Activated CD8-positive, alpha-beta memory T cell treated with anti-CD3 and anti-CD28 coated beads for 24 hours (primary cell): ENCODE results near the gene NOS3.
"Not testable (repeated sequence)": the region's sequence is repeated elsewhere in the genome, so short reads cannot be mapped to it uniquely, and the experiment has no call there.

Experiments used
- DNase-seq: peaks from one replicate; pipeline ENCODE4 v3.0.0-alpha.2; 2020

NOS3 gene

DNA sequence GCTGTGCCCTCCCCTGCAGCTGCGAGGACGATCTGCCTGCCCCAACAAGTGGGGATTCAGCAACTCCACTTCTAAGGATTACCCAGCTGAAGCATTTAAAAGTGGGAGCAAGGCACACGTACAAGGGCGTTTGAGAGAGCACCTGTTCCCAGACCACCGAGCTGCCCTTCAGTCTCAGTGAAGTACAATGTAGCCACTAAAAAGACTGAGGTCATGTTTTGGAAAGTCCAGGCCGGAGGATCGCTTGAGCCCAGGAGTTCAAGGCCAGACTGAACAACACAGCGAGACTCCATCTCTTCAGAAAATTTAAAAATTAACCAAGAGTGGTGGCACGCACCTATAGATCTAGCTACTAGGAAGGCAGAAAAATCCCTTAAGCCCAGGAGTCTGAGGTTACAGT, 14.7 kb downstream of the NOS3 start:
- no peak for DNase-seq

DNA sequence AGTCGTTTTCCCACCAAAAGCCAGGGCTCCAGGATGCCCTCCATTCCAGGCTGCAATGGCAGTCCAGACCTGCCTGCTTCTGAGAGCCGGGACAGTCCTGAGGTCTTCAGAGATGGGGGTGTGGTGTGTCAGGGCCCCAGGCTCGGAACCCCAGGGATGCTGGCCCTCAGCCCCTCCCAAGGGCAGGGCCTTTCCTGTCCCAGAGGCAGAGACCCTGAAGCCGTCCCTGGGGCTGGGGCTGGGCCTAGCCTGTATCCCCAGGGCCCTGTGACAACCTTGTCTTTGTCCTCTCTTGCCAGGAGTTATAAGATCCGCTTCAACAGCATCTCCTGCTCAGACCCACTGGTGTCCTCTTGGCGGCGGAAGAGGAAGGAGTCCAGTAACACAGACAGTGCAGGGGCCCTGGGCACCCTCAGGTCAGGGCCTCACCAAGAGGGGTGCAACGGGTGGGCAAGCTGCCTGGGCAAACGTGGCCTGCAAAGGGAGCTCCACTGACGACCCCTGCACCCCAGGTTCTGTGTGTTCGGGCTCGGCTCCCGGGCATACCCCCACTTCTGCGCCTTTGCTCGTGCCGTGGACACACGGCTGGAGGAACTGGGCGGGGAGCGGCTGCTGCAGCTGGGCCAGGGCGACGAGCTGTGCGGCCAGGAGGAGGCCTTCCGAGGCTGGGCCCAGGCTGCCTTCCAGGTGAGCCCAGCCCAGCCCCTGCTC, 15.9 kb downstream of the NOS3 start:
- no peak for DNase-seq

DNA sequence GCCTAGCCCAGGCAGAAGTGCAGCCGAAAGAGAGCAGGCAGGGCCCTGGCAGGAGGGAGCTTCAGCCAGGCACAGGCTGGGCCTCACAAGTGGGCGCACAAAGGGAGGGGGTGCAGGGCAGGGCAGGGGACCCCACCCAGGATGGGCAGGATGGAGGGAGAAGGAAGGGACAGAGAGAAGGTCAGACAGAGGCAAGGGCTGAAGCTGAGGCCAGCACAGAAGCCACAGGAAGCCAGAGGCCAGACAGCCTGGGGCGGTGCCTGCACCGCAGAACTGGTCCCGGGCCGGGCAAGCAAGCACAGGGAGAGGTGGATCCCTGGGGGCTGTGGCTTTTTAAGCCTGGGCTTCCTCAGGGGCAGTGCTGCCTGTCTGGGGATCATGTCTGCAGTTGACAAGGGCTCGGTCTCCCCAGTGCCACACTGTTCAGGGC, 16.7 kb downstream of the NOS3 start:
- no peak for DNase-seq

DNA sequence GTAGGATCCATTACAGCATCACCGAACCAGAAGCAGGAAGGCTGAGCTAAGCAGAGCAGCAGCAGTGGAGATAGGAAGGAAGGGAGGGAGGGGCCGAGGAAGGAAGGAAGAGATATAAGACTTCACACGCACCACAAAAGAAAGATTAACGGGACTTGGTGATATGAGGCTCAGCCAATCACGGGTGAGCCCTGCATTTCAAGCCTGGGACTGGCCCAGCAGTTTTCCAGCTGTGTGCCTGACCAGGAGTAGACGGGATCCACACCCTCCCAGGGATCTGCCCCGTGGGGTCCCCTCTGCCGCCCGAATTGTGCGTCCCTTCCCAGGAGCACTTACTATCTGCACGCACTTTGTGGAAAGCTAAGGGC, 17.3 kb downstream of the NOS3 start:
- no peak for DNase-seq

DNA sequence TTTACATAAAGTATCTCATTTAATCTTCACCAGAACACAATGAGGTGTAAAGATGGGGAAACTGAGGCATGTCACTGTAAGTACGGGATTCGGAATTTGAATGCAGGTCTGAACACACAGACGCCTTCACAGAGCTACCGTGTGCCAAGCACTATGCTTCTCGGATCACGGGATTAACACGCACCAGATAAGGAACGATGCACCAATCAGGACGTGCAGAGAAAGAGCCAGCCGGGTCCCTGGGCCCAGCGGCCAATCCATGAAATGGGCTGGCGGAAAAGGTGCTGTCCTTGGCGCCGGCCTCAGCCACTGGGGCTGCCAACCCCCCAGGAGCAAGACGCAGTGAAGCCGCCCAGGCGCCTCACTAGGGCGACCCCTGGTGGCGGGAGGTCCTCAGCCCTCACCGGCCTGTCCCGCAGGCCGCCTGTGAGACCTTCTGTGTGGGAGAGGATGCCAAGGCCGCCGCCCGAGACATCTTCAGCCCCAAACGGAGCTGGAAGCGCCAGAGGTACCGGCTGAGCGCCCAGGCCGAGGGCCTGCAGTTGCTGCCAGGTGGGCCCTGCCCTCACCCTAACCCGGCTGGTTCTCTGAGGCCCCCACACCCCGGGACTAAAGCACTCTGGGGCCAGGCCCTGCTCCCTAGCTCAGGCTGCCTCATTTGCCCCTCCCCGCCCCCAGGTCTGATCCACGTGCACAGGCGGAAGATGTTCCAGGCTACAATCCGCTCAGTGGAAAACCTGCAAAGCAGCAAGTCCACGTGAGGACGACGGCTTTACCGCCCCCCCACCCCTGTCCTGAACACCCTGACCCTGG, 17.9 kb downstream of the NOS3 start:
- peak; percentile 93 for DNase-seq

DNA sequence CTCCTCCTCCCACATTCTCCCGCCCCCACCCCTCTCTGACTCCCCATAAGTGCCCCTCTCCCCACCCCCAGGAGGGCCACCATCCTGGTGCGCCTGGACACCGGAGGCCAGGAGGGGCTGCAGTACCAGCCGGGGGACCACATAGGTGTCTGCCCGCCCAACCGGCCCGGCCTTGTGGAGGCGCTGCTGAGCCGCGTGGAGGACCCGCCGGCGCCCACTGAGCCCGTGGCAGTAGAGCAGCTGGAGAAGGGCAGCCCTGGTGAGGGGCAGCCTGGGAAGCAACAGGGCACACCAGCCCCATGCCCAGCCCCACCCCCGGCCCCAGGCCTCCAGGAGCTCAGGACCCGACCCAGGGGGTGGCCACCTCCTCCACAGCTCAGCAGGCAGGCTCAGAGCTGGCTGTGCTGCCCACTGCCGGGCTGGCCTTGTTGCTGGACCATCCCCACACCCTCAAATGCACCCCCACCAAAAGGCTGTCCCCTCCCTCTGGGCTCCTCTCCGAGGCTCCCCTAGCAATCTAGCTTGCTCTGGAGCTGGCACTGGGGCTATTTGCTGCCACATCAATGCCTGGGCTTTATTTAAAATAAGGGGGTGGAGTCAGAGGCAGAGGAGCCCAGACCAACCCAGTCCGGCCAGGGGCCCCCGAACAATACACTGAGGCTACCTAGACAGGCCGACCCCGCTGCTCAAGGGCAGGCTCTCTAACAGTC, 18.7 kb downstream of the NOS3 start:
- DNase-seq: no peak

DNA sequence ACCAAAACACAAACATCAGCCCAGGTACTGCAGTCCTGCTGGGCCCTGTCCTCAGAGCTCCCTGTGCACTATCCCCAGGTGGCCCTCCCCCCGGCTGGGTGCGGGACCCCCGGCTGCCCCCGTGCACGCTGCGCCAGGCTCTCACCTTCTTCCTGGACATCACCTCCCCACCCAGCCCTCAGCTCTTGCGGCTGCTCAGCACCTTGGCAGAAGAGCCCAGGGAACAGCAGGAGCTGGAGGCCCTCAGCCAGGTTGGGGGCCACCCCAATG, 19.2 kb downstream of the NOS3 start:
- no peak for DNase-seq

DNA sequence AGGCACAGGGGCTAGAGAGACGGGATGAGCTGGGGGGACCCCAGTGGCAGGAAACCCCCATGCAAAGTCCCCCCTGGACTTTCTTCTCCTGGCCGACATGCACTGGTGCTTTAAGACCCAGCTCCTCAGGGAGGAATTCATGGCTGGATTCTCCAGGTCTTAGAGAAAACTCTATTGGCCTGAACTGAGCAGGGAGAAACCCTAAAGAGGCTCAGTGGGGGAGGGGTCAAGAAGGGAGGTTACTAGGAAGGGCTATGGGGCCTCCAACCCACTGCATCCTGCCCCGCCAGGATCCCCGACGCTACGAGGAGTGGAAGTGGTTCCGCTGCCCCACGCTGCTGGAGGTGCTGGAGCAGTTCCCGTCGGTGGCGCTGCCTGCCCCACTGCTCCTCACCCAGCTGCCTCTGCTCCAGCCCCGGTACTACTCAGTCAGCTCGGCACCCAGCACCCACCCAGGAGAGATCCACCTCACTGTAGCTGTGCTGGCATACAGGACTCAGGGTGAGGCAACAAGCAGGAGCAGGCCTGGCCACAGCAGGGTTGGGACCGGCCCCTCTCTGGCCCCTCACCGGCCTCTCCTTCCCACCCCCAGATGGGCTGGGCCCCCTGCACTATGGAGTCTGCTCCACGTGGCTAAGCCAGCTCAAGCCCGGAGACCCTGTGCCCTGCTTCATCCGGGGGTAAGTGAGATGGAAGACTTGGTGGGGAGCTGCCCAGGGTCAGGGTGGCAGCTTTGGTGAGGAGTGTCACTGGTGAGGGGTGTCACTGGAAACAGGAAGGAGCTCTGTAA, 19.7 kb downstream of the NOS3 start:
- no peak for DNase-seq

DNA sequence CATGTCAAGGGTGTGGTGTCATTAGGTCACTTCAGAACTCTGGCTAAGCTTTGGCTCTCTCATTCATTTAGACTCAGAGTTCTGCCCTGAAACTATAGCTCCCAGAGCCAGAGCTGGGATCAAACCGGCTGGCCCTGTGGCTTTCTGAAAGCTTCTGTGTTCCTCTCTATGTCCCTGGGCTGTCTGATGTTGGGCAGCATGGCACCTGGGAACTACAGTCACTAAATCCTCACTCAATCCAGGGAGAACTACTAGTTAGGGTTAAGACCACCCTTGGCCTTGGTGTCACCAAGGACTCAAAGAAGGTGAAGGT, 20.2 kb downstream of the NOS3 start:
- no peak for DNase-seq

DNA sequence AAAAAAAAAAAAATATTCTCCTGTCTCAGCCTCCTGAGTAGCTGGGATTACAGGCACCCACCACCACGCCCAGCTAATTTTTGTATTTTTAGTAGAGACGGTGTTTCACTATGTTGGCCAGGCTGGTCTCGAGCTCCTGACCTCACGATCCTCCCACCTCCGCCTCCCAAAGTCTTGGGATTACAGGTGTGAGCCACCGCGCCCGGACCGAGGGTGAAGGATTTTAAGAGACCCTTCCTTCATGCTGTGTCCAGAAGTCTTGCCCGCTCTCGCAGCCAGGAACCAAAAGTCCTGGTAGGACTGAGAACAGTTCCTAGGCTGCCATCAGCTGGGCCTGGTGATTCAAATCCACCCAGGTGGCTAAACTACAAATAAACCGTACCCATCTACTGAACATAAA, 20.8 kb downstream of the NOS3 start:
- DNase-seq: not testable (repeated sequence)

DNA sequence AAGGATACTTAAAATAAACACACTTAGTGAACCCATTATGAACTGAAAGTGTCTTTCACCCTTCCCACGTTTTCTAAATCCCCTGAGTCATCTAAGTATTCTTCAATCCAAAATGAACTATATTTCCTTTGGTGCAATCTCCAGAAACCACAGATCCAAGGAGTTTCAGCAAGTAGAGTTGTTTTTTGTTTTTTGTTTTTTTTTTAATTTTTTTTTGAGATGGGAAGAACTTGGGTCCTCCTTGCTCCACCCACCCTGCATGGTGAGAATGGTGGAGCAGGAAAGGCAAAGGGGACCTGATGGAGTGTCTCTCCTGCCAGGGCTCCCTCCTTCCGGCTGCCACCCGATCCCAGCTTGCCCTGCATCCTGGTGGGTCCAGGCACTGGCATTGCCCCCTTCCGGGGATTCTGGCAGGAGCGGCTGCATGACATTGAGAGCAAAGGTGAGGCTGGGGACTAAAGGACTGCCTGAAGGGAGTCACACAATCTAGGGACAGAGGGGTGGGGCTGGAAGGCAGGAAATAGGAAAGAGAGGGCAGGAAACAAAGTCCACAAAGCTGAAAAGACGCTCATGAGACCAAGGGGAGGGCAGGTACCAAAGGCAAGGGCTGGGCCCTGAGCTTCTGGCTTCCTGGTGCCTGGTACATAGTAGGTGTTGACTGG, 21.3 kb downstream of the NOS3 start:
- DNase-seq: no peak

DNA sequence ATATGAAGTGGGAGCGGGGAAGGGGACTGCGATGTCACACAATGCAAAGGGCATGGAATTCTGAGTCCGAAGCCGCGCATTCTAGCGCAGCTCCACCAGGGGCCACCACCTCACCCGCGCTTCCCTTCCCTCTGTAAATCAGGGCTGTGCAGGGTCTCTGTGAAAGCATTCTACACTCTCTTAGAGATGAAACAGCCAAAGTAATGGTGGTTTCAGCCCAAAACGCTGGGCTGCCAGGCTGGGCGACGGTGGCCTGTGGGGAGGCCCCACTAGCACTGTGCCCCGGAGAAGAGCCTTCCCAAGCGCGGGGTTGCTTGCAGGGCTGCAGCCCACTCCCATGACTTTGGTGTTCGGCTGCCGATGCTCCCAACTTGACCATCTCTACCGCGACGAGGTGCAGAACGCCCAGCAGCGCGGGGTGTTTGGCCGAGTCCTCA, 22.1 kb downstream of the NOS3 start:
- DNase-seq: no peak

DNA sequence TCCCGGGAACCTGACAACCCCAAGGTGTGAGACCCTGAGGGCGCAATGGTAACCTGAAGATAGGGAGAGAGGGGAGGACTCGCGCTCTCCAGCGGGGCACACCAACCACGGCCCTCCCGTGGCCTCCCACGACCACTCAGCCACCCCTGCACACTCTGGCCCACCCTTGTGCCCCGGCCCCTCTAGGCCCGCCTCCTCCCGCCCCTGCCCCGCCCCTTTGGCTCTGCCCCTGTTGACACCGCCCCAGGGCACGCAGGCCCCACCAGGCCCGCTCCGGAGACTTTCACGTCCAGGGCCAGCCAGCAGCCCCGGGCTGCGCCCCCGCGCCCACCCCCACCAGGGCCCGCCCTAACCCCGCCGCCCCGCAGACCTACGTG, 22.5 kb downstream of the NOS3 start:
- DNase-seq: no peak

DNA sequence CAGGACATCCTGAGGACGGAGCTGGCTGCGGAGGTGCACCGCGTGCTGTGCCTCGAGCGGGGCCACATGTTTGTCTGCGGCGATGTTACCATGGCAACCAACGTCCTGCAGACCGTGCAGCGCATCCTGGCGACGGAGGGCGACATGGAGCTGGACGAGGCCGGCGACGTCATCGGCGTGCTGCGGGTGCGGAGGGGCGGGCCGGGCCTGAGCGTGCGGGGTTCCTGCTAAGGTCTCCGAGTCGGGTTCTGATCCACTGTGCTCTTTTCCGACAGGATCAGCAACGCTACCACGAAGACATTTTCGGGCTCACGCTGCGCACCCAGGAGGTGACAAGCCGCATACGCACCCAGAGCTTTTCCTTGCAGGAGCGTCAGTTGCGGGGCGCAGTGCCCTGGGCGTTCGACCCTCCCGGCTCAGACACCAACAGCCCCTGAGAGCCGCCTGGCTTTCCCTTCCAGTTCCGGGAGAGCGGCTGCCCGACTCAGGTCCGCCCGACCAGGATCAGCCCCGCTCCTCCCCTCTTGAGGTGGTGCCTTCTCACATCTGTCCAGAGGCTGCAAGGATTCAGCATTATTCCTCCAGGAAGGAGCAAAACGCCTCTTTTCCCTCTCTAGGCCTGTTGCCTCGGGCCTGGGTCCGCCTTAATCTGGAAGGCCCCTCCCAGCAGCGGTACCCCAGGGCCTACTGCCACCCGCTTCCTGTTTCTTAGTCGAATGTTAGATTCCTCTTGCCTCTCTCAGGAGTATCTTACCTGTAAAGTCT, 23.1 kb downstream of the NOS3 start:
- DNase-seq: peak; percentile 87

DNA sequence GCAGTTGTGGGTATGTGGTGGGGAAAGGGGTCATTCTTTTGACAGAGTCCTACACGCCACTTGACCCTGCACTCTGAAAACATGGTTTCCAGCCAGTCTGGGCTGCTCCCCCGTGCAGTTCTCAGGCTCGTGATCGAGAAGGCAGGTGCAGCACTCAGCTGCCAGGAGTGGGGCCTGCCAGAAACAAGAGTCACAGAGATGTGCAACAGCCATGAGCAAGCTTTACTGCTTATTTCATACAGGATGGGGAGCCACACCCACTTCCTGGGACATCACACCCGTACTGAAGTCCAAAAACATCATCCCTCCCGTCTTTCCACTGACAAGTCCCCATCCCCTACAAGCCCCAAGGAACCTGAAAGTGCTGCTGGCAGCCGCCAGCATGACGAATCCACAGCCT, 24.1 kb downstream of the NOS3 start:
- no peak for DNase-seq

DNA sequence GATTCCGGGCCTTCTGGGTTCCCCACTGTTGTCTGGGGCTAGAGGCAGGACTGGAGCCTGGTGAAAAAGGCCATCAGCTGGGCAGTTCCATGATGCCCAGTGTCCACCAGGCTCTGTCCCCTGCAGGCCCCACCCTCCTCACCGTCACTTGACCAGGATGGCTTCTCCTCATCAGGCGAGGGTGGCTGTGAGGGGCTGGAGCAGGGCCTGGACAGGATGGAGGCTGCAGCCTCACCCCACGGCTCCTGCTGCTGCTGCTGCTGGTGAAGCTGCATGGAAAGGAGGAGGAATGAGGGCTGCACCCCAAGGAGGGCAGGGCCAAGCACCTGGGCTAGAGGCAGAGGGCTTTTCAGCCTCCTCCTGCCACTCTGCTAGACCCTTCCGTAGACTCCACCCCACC, 25.1 kb downstream of the NOS3 start:
- DNase-seq: no peak

DNA sequence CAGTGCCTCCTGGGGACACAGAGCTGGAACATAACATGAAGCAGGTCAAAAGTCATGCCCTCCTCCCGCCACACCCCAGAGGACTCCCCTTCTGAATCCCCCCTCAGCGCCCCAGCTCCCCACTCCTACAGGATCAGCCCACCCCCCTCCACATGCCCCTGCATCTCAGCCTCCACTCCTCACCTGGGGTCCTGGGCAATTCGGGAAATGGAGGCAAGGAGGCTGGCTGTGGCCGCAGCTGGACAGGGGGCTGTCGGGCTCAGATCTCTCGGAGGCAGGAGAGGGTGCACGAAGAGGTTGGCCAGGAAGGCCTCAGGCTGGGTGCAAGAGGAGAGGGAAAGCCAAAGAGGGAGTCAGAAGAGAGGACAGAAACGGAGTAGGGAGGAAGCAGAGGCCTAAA, 25.7 kb downstream of the NOS3 start:
- DNase-seq: no peak

DNA sequence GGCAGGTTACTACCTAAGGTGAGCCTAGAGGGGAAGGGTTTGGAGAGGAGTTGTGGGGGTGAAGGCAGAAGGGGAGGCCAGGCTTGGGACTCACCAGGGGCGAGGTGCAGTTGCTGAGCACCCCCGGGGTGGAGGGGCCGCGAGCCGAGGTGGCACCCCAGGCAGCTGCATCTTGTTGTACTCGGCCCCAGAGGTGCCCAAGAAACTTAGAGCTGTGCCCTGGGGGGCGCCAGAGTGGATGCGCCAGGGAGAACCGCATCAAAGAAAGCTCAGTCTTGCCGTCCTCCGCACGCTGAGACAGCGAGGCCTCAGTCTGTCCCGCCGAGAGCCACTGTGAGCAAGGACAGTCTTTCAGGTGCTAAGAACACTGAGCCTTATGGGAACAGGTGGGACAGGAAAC, 26.1 kb downstream of the NOS3 start:
- DNase-seq: peak; percentile 64

DNA sequence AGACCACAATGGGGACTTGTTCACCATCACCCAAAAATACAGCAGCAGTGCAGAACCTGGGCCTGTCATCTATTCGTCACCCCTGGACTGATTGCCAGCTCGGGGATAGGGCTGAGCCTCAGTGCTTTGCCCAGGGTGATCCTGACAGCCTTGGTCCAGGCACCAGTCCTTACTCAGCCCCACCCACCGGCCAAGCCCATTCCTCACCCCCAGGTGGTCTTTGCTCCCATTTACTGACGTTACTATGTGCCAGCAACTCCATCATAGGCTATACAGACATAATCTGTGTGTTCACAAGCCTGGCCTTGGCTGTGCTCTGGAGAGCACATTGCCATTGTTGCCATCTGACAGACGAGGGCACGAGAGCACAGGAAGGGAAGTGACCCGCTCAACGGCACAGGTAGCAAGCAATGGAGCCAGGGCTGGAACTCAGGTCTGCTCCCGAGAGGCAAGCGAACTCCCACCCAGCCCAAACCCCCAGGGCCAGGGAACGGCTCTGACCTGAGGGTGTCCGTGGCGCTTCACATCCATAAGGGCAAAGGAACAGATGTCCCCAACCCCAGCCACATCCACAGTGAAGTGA, 26.6 kb downstream of the NOS3 start:
- DNase-seq: peak; percentile 70

DNA sequence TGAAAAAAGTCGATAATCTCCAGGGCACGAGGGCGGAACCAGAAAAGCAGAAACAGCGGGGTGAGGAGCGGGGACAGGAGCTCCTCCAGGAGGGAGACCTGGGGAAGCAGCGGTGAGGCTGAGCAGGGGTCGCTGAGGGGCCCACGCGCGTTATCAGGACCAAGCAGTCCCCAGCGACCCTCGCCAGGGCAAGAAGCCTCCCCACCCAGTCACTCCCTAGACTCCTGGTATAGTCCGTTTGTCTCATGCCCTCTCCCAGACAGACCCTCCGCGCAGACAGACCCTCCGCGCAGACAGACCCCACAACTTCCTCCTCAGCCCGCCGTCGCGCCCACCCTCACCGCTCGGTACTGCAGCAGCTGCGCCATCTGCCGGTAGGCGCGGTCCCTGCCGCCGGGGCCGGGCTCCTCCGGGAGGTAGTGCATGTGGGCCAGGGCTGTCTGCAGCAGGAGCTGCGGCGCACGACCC, 27.2 kb downstream of the NOS3 start:
- peak; percentile 96 for DNase-seq

DNA sequence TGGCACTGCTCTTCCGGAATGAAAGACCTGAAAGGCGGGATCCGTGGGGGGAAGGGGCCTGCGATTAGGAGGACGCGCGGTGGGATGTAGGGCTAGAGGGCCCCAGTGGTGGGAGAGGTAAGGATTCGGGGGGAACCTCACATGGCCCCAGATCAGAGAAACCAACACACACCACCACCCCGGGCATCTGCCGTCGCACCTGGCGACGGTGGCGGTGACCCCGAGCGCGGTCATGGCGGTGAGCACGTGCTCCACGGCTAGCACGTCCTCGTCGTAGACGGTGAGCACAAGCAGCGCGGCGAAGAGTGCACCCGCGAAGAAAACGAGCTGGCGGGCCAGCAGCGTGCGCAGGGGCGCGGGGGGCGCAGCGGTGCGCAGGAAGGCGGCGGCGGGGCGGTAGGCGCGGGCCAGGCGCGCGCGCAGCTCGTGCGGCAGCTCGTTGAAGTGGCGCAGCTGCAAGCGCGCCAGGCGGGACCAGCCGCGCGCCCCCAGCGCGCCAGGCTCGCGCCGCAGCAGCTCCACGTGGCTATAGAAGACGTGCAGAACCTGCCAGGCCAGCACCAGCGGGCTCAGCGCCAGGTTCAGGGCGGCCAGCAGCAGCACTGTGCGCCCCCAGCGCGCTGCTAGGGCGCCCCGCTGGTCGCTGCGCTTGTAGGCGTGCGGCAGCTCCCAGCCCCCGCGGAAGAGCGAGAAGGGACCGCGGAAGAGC, 27.8 kb downstream of the NOS3 start:
- peak; percentile 83 for DNase-seq
